Naive thymus-derived CD4-positive, alpha-beta T cell (primary cell): ENCODE results near the gene PIGC. TPM values are rescaled to one million over a fixed set of nuclear protein-coding genes. Genes with fewer than 3 reads are reported as not detected.

Source experiments
- ATAC-seq: fragments of 150-1000 bp; cut with Tn5 transposase; 2 replicates; pipeline ENCODE4 v1.10.0; 2021; ENCODE audit warnings: mild to moderate bottlenecking, moderate library complexity
- CTCF ChIA-PET: fragments of 350-600 bp; sonication (Branson Sonifier 250); formaldehyde crosslinking; loops from one replicate; lab custom pipeline; 2021; ENCODE audit warnings: antibody characterized with exemption; lab: Charles Lee
- POLR2A ChIA-PET: fragments of 350-600 bp; sonication (Branson Sonifier 250); formaldehyde crosslinking; loops from one replicate; lab custom pipeline; 2021; ENCODE audit warnings: antibody characterized with exemption, inconsistent platforms; lab: Charles Lee
- DNase-seq, 9 donors: peaks; one replicate each; pipeline versions ENCODE4 v3.0.0 to v3.0.0-alpha.2; 2020 to 2022; ENCODE audit warnings: mixed read lengths in 1 of 9
- H3K27ac ChIP-seq: one replicate; pipeline ENCODE4 v1.7.0; 2013; ENCODE audit warnings: mild to moderate bottlenecking, low read depth, low read length, moderate library complexity
- H3K27me3 ChIP-seq, 2 donors: one replicate each; pipeline ENCODE4 v1.7.0; 2013; ENCODE audit warnings: low read length in 2 of 2, mild to moderate bottlenecking in 2 of 2, moderate library complexity in 2 of 2; ENCODE audit not compliant: control insufficient read depth in 2 of 2, insufficient read depth in 2 of 2
- H3K36me3 ChIP-seq, 3 experiments: 1 replicate in 2 of 3; 2 replicates in 1 of 3; pipeline ENCODE4 v1.7.0; 2013; ENCODE audit warnings: low read length in 3 of 3, mild to moderate bottlenecking in 3 of 3, moderate library complexity in 1 of 3; ENCODE audit not compliant: insufficient read depth in 3 of 3, control insufficient read depth in 2 of 3
- H3K4me1 ChIP-seq, 2 donors: one replicate each; pipeline ENCODE4 v1.7.0; 2013; ENCODE audit warnings: low read length in 2 of 2, mild to moderate bottlenecking in 2 of 2, moderate library complexity in 1 of 2; ENCODE audit not compliant: control insufficient read depth in 2 of 2, insufficient read depth in 2 of 2
- H3K4me3 ChIP-seq: 2 replicates; pipeline ENCODE4 v1.7.0; 2013; ENCODE audit warnings: mild to moderate bottlenecking, low read length
- H3K9me3 ChIP-seq, 3 experiments: 1 replicate in 2 of 3; 2 replicates in 1 of 3; pipeline ENCODE4 v1.7.0; 2013; ENCODE audit warnings: low read length in 3 of 3; ENCODE audit not compliant: control insufficient read depth in 2 of 3
- H3K27ac Mint-ChIP-seq, 9 donors: one replicate each; pipeline ENCODE4 v1.8.0; 2020 to 2022; ENCODE audit warnings: mixed read lengths in 9 of 9, mild to moderate bottlenecking in 8 of 9, moderate library complexity in 5 of 9, inconsistent platforms in 2 of 9
- H3K27me3 Mint-ChIP-seq, 5 donors: one replicate each; pipeline ENCODE4 v1.8.0; 2021 to 2022; ENCODE audit warnings: mixed read lengths in 5 of 5, mild to moderate bottlenecking in 1 of 5
- H3K36me3 Mint-ChIP-seq, 5 donors: one replicate each; pipeline ENCODE4 v1.8.0; 2020 to 2022; ENCODE audit warnings: mixed read lengths in 5 of 5, mild to moderate bottlenecking in 3 of 5, inconsistent platforms in 1 of 5
- H3K4me1 Mint-ChIP-seq, 7 donors: one replicate each; pipeline ENCODE4 v1.8.0; 2020 to 2022; ENCODE audit warnings: mixed read lengths in 7 of 7, mild to moderate bottlenecking in 3 of 7, inconsistent platforms in 1 of 7
- H3K4me3 Mint-ChIP-seq, 10 donors: one replicate each; pipeline ENCODE4 v1.8.0; 2020 to 2022; ENCODE audit warnings: mild to moderate bottlenecking in 10 of 10, mixed read lengths in 10 of 10, moderate library complexity in 6 of 10, inconsistent platforms in 2 of 10
- H3K9me3 Mint-ChIP-seq, 11 donors: one replicate each; pipeline ENCODE4 v1.8.0; 2020 to 2022; ENCODE audit warnings: mixed read lengths in 11 of 11, mild to moderate bottlenecking in 4 of 11, inconsistent platforms in 1 of 11, moderate library complexity in 1 of 11
- intact Hi-C, 2 donors: fragments of 100-400 bp; cut with micrococcal nuclease; formaldehyde crosslinking; loops; one replicate each; pipeline ENCODE4 v1.15.1; 2023
- polyA plus RNA-seq, 2 donors: library from polyadenylated mRNA; unstranded; fragments of 300-500 nt; fragmentation: Illumina TruSeq; gene quantifications; one replicate each; pipeline ENCODE4 v1.2.3, GENCODE V29; 2021
- total RNA-seq, 6 experiments: library from RNA in 5 of 6; stranded (reverse) in 5 of 6; gene quantifications; 1 replicate in 5 of 6; 2 replicates in 1 of 6; pipeline ENCODE4 v1.2.3 and lab custom pipeline; 2021 to 2026

The PIGC gene
- total and polyA plus RNA-seq, 7 experiments from 2014 or later, result 21.1 to 142 (median 54.4) TPM

DNA sequence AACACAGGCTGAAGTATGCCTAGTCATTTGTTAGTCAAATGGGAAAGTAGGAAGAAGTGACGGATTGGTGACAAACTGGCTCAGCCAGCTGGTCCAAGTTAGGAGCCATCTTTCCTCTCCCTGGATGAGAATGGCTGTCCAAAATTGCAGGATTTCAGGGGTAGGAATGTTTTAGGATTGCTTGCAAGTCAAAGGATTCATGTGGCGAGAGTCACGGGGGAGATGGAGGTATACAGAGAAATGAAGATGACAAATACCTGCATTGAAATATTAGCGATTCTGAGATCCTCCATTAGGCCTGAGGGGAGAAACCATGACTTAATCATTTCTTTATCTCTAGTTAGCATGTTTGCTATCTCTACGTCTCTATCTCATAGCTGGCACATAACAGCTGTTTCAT, 41.8 kb upstream of the PIGC start:
- intact Hi-C loops, result loop anchor here in 1 of 2 donors (2.0 kb wide), 1 partner anchor 35 kb away; no protein-coding TSS in a partner anchor
- no peaks in the 10 kb centered on the region for H3K27me3 ChIP-seq
- peaks cover 9 to 26% (median 20%) of the 10 kb centered on the region in 7 donors for H3K4me1 Mint-ChIP-seq
- peaks cover 0 to 28% (median 4%) of the 10 kb centered on the region in 5 donors for H3K27me3 Mint-ChIP-seq
- ChIA-PET POLR2A (no interaction called here), CTCF (no interaction called here)
- peaks cover 0 to 12% of the 10 kb centered on the region in 2 donors for H3K4me1 ChIP-seq
- H3K4me3 Mint-ChIP-seq, result no peak overlapping the region
- no peaks in the 10 kb centered on the region for H3K36me3 ChIP-seq
- ATAC-seq (no peak), DNase-seq (no peak)
- no peak overlapping the region for H3K27ac Mint-ChIP-seq
- no peaks in the 10 kb centered on the region for H3K36me3 Mint-ChIP-seq
- no peaks in the 10 kb centered on the region for H3K9me3 Mint-ChIP-seq
- H3K27ac ChIP-seq, result no peak overlapping the region
- no peaks in the 10 kb centered on the region for H3K9me3 ChIP-seq
- H3K4me3 ChIP-seq, result no peak overlapping the region

DNA sequence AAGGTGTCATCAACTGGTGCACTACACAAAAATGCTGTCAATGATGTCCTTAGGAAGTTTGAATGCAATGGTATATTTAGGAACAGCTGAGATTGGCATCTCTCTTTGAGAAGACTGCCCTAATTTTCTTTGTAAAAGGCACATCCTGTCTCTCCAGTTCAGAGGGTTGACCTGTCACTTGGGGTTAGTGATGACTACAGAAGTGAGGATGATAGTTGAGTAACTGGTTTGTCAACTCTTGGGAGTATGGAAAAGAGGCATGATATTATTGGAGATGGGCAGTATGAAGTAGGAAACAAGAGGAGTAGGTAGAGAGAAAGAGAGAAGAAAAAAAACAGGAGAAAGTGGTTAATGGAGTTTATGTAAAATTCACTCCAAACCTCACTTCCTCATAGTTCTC, 40.4 kb upstream of the PIGC start:
- POLR2A ChIA-PET, result interaction anchor here (0.8 kb wide), 1 partner anchor 35 kb away, joined by 3 read pairs; no protein-coding TSS in a partner anchor
- ATAC-seq, result no peak
- CTCF ChIA-PET, result no interaction called here
- H3K36me3 Mint-ChIP-seq, result no peaks in the 10 kb centered on the region
- H3K27ac Mint-ChIP-seq, result peak overlapping the region in 1 of 9 donors; percentile 80
- peaks cover 16 to 33% (median 27%) of the 10 kb centered on the region in 7 donors for H3K4me1 Mint-ChIP-seq
- H3K9me3 Mint-ChIP-seq, result no peaks in the 10 kb centered on the region
- no peaks in the 10 kb centered on the region for H3K36me3 ChIP-seq
- no peaks in the 10 kb centered on the region for H3K27me3 ChIP-seq
- peaks cover 0 to 23% (median 5%) of the 10 kb centered on the region in 5 donors for H3K27me3 Mint-ChIP-seq
- no peak overlapping the region for H3K27ac ChIP-seq
- H3K9me3 ChIP-seq, result no peaks in the 10 kb centered on the region
- H3K4me3 ChIP-seq, result no peak overlapping the region
- no peak overlapping the region for H3K4me3 Mint-ChIP-seq
- no peak for DNase-seq
- intact Hi-C loops, result loop anchor here in 1 of 2 donors (5.0 kb wide), 1 partner anchor 33 kb away; no protein-coding TSS in a partner anchor
- H3K4me1 ChIP-seq, result peaks cover 0 to 12% of the 10 kb centered on the region in 2 donors

DNA sequence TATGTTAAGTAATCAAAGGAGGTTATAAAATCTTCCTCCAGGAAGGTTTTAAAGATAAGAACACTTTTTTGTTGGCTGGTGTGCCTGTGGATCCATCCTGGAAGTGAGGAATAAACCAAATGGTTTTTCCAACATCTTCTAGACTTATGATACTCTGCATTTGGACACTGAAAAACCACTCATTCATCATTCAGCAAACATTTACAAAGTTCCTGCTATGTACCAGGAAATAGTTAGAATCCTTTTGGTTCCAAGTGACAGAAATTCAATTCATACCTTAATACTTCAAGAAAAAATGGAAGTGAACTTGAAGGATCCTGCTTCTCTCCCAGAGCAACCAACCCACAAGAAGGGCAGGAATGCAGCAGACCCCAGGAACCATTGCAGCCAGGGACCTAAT, 39.6 kb upstream of the PIGC start:
- H3K4me3 Mint-ChIP-seq, result no peak overlapping the region
- no peaks in the 10 kb centered on the region for H3K9me3 Mint-ChIP-seq
- no peak overlapping the region for H3K4me3 ChIP-seq
- no peaks in the 10 kb centered on the region for H3K36me3 ChIP-seq
- H3K9me3 ChIP-seq, result no peaks in the 10 kb centered on the region
- peaks cover 0 to 15% (median 4%) of the 10 kb centered on the region in 5 donors for H3K27me3 Mint-ChIP-seq
- no peaks in the 10 kb centered on the region for H3K27me3 ChIP-seq
- H3K4me1 ChIP-seq, result peaks cover 0 to 12% of the 10 kb centered on the region in 2 donors
- ChIA-PET POLR2A (no interaction called here), CTCF (no interaction called here)
- intact Hi-C loops, result loop anchor here in 1 of 2 donors (5.0 kb wide), 1 partner anchor 34 kb away; no protein-coding TSS in a partner anchor
- DNase-seq, result no peak
- no peak overlapping the region for H3K27ac ChIP-seq
- peaks cover 16 to 31% (median 27%) of the 10 kb centered on the region in 7 donors for H3K4me1 Mint-ChIP-seq
- no peak for ATAC-seq
- peaks cover 0 to 4% (median 0%) of the 10 kb centered on the region in 5 donors for H3K36me3 Mint-ChIP-seq
- H3K27ac Mint-ChIP-seq, result no peak overlapping the region

DNA sequence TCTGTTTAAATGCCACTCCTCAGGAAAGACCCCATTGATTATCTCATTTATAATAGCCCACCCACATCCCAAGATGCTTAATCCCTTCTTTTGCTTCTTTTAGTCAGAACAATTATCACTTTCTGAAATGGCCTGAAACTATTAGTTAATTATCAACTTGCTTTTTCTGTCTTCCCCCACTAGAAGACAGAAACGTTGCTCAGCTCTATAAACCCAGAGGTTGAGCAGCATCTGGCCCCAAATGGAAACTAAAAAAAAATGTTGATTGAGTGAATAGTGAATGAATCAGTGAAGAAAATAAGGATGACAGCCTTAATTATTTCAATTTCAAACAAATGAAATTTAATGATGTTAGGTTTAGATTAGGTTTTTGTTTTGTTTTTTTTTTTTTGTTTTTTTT, 38.2 kb upstream of the PIGC start:
- ATAC-seq, result no peak
- Histone ChIP-seq H3K27me3 (no peaks in the 10 kb centered on the region), H3K4me3 (no peak overlapping the region), H3K4me1 (peaks cover 0 to 1% of the 10 kb centered on the region in 2 donors), H3K9me3 (no peaks in the 10 kb centered on the region), H3K36me3 (no peaks in the 10 kb centered on the region), H3K27ac (no peak overlapping the region)
- Mint-ChIP-seq H3K36me3 (peaks cover 0 to 4% (median 0%) of the 10 kb centered on the region in 5 donors), H3K27me3 (peaks cover 0 to 13% (median 4%) of the 10 kb centered on the region in 5 donors), H3K9me3 (no peaks in the 10 kb centered on the region), H3K4me1 (peaks cover 9 to 21% (median 18%) of the 10 kb centered on the region in 7 donors), H3K4me3 (no peak overlapping the region), H3K27ac (peak overlapping the region in 1 of 9 donors; percentile 41)
- intact Hi-C loops, result loop anchor here in 1 of 2 donors (5.0 kb wide), 1 partner anchor 35 kb away; no protein-coding TSS in a partner anchor
- DNase-seq, result no peak
- POLR2A ChIA-PET, result no interaction called here
- CTCF ChIA-PET, result no interaction called here

DNA sequence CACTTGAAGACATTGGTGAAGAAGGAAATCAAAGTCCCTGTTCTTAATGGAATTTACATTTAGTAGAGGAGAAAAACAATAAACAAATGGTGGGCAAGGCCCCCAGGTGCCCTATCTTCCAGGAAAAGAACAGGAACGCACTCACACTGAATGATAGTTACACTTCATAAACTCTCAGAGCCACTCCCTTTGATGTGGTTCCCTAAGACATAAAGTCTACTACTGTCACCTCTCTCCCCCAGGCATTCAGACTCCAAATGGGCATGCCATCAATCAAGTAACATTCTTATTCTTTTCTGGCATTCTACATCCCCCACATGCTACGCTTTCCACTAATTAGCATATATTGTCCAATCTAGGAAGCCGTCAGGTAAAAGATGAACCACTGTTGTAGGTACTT, 36.6 kb upstream of the PIGC start:
- Mint-ChIP-seq H3K27me3 (peaks cover 0 to 13% (median 4%) of the 10 kb centered on the region in 5 donors), H3K4me1 (peaks cover 9 to 19% (median 18%) of the 10 kb centered on the region in 7 donors), H3K27ac (no peak overlapping the region), H3K36me3 (peaks cover 0 to 4% (median 0%) of the 10 kb centered on the region in 5 donors), H3K9me3 (no peaks in the 10 kb centered on the region), H3K4me3 (no peak overlapping the region)
- H3K4me3 ChIP-seq, result no peak overlapping the region
- no peaks in the 10 kb centered on the region for H3K27me3 ChIP-seq
- POLR2A ChIA-PET, result interaction anchor here (0.5 kb wide), 1 partner anchor 42 kb away, joined by 4 read pairs; no protein-coding TSS in a partner anchor
- no peaks in the 10 kb centered on the region for H3K4me1 ChIP-seq
- DNase-seq (no peak), ATAC-seq (no peak)
- CTCF ChIA-PET, result interaction anchor here (0.7 kb wide), 1 partner anchor 858 kb away, joined by 3 read pairs; no protein-coding TSS in a partner anchor
- no peaks in the 10 kb centered on the region for H3K36me3 ChIP-seq
- H3K27ac ChIP-seq, result no peak overlapping the region
- intact Hi-C loops, result loop anchor here in 1 of 2 donors (5.0 kb wide), 1 partner anchor 37 kb away; no protein-coding TSS in a partner anchor
- H3K9me3 ChIP-seq, result no peaks in the 10 kb centered on the region

DNA sequence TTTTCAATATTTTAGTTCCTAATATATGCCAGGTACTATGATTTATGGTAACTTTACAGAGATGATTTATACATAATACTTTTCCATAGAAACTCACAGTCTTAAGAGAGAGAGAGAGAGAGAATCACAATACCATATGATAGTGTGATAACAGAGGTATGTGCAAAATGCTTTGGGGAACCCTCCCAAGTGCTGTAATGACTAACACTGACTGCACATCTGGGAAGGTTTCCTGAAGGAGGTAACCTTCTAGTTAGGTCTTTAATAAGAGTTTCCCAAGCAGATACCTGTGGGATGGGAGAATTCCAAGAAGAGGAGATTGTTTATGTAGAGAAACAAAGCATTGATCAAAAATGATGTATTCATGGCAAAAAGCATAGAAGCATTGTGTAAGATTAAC, 34.6 kb upstream of the PIGC start:
- CTCF ChIA-PET, result no interaction called here
- Histone ChIP-seq H3K27ac (no peak overlapping the region), H3K9me3 (no peaks in the 10 kb centered on the region), H3K36me3 (no peaks in the 10 kb centered on the region), H3K4me3 (no peak overlapping the region), H3K27me3 (no peaks in the 10 kb centered on the region), H3K4me1 (no peaks in the 10 kb centered on the region)
- Mint-ChIP-seq H3K27me3 (peaks cover 0 to 20% (median 4%) of the 10 kb centered on the region in 5 donors), H3K4me3 (no peak overlapping the region), H3K9me3 (no peaks in the 10 kb centered on the region), H3K4me1 (peaks cover 6 to 20% (median 14%) of the 10 kb centered on the region in 7 donors), H3K27ac (no peak overlapping the region), H3K36me3 (peaks cover 0 to 4% (median 0%) of the 10 kb centered on the region in 5 donors)
- no peak for DNase-seq
- ATAC-seq, result no peak
- intact Hi-C loops, result no loop called here
- POLR2A ChIA-PET, result no interaction called here

DNA sequence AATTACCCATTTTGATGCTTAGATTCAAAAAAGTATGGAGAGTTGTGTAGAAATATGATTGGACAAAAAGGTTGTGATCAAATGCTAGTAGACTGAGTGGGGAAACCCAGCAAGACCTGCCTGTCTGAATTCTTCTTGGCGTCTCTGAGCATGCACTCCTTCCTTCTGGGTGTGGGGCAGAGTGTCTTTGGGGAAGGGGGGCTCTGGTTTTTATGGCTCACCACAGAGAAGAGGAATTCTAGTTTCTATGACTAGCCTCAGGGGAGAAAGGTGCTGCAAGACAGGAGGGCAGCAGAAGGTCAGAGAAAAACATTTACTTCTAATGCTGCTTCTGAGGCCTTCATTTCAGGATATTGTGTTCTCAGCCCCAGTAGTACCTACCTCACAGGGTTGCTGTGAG, 33.9 kb upstream of the PIGC start:
- intact Hi-C loops, result no loop called here
- no peak overlapping the region for H3K4me3 Mint-ChIP-seq
- Histone ChIP-seq H3K27me3 (no peaks in the 10 kb centered on the region), H3K4me3 (no peak overlapping the region), H3K9me3 (no peaks in the 10 kb centered on the region), H3K36me3 (no peaks in the 10 kb centered on the region), H3K27ac (no peak overlapping the region), H3K4me1 (no peaks in the 10 kb centered on the region)
- peaks cover 6 to 20% (median 14%) of the 10 kb centered on the region in 7 donors for H3K4me1 Mint-ChIP-seq
- H3K27ac Mint-ChIP-seq, result no peak overlapping the region
- H3K27me3 Mint-ChIP-seq, result peaks cover 0 to 22% (median 4%) of the 10 kb centered on the region in 5 donors
- no peak for ATAC-seq
- peaks cover 0 to 4% (median 0%) of the 10 kb centered on the region in 5 donors for H3K36me3 Mint-ChIP-seq
- H3K9me3 Mint-ChIP-seq, result no peaks in the 10 kb centered on the region
- DNase-seq, result no peak
- POLR2A ChIA-PET, result no interaction called here
- CTCF ChIA-PET, result no interaction called here
